ENCODE measurements around the gene MAP1A.

The MAP1A gene

DNA sequence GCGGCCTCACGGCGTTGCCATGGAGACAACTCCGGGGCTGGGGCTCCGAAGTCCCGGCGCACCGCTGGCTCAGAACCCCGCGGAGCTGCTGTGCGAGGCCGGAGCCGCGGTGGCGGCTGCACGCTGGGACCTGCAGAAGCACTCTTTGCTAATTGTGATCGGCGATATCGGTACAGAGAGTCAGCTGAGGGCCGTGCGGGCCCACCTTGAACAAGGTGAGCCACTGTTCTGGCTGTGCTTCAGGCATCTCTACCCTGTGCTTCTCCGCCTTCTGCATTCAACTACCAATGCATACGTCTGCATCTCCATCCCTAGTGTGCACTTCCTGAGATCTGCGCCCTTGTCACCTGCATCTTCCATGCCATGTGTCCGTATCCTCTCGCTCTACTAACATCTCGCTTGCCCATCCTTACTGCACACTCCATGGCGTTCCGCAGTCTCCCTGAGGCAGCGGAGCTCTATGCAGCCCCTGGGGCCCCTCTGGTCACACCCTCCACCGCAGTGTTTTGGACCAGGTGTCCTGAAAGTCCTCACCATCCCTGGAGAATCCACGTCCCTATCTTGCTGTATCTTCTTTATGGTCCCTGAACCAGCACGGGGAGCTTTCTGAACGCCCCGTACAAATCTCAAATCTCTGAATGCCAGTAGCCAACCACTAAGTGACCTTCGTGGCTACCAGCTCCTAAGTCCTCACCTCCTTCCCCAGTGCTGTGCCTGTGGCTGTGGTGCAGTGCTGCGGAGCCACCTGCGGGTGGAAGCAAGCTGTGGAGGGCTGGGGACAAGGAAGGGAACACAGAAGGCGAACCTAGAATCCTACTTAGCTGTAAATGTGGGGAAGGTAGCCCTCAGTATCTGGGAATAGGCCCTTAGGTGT is 6.2 kb upstream of the MAP1A start:
- no peak for DNase-seq

DNA sequence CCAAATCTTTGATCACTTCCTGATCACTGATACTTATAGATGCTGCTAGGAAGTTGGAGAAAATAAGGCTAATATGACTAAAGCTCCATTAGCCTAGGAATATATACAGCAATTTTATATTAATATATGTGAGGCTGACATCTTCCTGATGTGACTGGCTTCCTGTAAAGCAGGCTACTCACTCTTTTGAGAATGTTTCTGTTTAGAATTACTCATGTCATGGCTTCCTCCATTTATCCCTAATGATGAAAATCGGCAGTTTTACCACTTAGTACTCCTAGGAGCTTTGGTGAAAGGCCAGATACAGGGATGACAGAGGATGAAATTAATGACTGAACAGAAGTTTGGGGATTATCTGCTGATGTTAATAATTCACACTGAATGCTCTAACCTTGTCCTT is 3.9 kb upstream of the MAP1A start:
- no peak for DNase-seq

DNA sequence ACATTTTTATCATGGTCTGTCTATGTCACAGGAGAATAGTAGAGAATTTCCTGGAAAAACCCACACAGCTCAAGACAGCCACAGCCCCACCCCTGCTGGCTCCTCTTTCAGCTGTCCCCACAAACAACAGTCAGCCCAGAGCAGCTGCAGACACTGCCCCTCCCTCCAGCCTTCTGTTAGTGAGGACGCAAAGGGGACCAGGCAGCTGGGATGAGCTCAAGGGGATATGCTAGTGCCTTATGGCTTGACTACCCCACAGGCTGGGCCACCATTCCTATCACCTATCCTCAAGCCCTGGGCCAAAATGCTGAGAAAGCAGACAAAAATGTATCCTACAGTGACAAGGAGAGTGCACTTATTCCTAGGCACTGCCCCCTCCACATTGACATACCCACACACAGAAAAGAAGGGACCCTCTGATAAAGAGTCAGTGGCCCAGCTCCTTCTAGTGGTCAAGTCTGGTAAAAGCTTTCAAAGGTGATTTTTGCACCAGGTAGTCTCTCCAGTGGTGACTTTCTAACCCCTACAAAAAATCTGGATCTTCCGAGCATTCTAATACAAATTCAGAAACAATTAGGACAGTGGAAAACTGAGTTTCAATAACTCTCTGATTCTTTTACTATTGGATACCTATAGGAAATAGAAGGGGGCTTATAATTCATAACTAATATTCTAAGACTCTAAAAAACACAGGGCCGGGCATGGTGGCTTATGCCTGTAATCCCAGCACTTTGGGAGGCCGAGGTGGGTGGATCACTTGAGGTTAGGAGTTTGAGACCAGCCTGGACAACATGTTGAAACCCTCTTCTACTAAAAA is 3.0 kb upstream of the MAP1A start:
- DNase-seq, result no peak

DNA sequence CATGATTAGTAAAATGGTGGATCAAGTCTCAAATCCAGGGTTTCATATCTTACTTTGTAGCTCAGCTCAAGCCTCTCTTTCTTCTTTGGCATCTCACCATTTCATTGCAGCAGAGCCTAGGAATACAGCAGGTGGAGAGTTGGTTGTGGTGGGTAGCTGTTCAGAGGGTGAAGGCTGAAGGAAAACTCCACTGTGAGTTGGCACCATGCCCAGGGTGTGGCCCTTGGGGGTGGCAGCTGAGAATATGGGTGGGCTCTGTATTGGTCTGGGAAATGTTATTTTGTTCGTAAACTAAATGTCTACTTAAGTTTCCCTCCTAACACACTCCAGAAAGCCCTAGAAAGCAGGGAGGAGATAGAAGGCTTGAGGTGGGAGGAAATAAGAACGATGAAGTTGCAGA is 1.7 kb upstream of the MAP1A start:
- DNase-seq, result no peak

DNA sequence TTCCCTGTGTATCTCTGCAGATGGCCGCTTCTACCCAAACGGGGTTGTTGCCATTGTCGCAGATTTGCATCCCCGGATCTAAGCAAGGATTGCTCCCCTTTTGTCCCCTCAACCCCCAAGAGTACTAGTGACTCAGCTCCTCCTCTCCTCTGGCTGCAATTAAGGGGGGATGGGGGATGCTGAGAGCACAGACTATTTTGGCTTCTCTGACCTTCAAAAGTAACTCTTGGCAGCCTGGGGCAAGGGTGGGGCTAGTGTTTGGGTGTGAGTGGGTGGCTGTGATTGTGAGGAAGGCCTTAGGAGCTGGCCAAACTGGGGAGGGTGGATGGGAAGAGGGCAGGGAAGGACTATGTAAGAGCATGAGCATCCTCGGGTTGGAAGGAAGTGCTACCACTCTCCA is 1.2 kb upstream of the MAP1A start:
- no peak for DNase-seq

DNA sequence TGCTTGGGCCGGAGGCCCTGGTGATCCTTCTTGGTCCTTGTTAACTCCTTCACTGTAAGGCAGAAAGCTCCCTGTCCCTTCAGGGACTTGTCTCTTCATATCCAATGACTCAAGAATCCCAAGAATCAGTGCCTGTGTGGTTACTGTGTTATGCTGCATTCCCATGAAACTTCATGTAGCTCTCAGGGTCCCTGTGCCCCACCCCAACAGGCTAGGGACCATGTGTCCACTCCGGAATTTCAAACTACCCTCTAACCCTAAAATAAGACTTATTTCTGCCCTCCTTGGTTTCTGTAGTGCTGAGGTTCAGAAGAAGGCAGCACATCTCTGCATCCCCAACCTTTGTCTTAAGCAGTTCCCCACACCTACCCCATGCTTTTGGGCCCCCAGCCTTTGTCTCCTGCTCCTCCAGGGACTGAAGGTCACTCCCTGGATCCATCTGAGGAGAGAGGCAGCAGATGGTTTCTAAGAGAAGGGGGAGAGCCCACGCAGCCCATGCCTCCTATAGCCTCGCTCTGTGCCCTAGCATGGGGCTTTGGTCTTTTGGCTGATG is 531 bp upstream of the MAP1A start:
- DNase-seq, result no peak

DNA sequence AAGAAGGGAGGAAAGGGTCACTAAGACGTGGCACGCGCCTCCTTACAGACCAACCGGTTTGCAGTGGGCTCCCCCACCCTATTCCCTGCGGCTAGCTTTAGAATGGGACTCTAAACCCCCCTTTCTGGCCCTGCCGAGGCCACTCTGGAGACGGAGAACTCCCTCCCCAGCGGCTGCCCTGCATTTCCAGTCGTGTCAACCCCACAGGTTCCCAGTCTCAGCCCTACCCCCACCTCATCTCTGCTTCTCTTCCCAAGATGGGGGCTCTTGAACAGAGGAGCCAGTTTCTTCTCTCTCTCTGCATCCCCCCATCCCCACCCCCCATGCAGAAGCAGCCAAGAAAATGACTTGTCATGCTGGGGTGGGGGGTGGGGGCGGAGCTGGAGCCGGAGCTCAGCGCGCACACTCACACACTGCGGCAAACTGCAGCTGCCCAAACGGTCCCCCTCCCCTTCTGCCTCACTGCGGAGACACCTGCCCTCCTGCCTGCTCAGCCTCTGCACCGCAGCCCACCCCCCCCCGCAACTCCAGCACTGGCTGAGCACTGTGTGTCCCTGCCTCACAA is 871 bp downstream of the MAP1A start:
- DNase-seq, result no peak

DNA sequence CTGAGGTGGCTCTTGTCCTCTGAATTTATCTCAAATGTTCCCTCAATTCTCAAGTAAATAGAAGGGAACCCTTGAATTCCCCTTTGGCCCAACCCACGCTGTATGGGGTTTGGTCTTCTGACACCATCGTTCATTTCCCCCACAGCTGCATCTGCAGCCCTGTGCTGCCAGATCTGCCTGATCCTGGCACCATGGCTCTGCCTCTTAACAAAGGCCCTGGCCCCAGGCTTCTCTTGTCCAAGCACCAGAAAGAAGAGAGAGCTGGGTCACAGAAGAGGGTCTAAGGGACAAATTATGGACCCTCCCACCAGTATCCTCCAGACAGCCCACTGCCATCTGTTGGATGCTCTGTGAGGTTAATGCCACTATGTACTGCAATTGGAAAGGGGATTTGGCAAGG is 1.8 kb downstream of the MAP1A start:
- DNase-seq, result no peak

DNA sequence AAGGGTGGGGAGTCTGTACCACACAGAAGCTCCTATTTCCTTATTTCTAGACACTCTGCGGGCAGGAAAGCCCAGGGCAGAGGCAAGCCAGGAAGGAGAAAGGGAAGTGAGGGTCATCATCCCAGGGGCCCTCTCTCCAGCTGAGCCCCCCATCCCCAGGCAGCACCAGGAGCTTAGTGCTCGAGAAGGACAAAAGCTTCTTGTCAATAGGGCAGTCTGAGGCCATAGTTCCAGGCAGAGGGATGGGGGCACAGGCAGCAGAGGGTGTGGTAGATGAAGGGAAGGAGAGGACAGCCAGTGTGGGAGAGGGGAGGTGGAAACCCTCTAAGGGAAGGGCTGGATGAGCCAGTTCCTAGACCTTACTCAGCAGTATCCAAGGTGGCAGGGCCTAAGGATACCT is 2.7 kb downstream of the MAP1A start:
- DNase-seq, result no peak

DNA sequence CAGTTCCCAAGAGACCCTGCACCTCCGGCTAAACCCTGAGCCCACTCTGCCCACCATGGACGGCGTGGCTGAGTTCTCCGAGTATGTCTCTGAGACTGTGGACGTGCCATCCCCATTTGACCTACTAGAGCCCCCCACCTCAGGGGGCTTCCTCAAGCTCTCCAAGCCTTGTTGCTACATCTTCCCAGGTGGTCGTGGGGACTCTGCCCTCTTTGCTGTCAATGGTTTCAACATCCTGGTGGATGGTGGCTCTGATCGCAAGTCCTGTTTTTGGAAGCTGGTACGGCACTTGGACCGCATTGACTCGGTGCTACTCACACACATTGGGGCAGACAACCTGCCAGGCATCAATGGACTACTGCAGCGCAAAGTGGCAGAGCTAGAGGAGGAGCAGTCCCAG is 4.0 kb downstream of the MAP1A start:
- DNase-seq, result no peak

DNA sequence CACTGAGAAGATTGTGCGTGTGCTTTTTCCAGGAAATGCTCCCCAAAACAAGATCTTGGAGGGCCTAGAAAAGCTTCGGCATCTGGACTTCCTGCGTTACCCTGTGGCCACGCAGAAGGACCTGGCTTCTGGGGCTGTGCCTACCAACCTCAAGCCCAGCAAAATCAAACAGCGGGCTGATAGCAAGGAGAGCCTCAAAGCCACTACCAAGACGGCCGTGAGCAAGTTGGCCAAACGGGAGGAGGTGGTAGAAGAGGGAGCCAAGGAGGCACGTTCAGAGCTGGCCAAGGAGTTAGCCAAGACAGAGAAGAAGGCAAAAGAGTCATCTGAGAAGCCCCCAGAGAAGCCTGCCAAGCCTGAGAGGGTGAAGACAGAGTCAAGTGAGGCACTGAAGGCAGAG is 4.8 kb downstream of the MAP1A start:
- no peak for DNase-seq

DNA sequence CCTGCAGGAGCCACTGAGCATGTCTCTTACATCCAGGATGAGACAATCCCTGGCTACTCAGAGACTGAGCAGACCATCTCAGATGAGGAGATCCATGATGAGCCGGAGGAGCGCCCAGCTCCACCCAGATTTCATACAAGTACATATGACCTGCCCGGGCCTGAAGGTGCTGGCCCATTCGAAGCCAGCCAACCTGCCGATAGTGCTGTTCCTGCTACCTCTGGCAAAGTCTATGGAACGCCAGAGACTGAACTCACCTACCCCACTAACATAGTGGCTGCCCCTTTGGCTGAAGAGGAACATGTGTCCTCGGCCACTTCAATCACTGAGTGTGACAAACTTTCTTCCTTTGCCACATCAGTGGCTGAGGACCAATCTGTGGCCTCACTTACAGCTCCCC is 6.2 kb downstream of the MAP1A start:
- no peak for DNase-seq

DNA sequence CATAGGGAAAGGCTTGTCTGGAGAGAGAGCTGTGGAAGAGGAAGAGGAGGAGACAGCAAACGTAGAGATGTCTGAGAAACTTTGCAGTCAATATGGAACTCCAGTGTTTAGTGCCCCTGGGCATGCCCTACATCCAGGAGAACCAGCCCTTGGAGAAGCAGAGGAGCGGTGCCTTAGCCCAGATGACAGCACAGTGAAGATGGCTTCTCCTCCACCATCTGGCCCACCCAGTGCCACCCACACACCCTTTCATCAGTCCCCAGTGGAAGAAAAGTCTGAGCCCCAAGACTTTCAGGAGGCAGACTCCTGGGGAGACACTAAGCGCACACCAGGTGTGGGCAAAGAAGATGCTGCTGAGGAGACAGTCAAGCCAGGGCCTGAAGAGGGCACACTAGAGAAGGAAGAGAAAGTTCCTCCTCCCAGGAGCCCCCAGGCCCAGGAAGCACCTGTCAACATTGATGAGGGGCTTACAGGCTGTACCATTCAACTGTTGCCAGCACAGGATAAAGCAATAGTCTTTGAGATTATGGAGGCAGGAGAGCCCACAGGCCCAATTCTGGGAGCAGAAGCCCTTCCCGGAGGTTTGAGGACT is 6.9 kb downstream of the MAP1A start:
- no peak for DNase-seq

DNA sequence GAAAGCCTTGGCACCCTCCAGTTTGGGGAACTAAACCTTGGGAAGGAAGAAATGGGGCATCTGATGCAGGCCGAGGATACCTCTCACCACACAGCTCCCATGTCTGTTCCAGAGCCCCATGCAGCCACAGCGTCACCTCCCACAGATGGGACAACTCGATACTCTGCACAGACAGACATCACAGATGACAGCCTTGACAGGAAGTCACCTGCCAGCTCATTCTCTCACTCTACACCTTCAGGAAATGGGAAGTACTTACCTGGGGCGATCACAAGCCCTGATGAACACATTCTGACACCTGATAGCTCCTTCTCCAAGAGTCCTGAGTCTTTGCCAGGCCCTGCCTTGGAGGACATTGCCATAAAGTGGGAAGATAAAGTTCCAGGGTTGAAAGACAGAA is 7.7 kb downstream of the MAP1A start:
- DNase-seq, result no peak

DNA sequence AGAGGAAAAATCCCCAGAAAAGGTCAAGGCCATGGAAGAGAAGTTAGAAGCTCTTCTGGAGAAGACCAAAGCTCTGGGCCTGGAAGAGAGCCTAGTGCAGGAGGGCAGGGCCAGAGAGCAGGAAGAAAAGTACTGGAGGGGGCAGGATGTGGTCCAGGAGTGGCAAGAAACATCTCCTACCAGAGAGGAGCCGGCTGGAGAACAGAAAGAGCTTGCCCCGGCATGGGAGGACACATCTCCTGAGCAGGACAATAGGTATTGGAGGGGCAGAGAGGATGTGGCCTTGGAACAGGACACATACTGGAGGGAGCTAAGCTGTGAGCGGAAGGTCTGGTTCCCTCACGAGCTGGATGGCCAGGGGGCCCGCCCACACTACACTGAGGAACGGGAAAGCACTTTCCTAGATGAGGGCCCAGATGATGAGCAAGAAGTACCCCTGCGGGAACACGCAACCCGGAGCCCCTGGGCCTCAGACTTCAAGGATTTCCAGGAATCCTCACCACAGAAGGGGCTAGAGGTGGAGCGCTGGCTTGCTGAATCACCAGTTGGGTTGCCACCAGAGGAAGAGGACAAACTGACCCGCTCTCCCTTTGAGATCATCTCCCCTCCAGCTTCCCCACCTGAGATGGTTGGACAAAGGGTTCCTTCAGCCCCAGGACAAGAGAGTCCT is 9.0 kb downstream of the MAP1A start:
- no peak for DNase-seq

DNA sequence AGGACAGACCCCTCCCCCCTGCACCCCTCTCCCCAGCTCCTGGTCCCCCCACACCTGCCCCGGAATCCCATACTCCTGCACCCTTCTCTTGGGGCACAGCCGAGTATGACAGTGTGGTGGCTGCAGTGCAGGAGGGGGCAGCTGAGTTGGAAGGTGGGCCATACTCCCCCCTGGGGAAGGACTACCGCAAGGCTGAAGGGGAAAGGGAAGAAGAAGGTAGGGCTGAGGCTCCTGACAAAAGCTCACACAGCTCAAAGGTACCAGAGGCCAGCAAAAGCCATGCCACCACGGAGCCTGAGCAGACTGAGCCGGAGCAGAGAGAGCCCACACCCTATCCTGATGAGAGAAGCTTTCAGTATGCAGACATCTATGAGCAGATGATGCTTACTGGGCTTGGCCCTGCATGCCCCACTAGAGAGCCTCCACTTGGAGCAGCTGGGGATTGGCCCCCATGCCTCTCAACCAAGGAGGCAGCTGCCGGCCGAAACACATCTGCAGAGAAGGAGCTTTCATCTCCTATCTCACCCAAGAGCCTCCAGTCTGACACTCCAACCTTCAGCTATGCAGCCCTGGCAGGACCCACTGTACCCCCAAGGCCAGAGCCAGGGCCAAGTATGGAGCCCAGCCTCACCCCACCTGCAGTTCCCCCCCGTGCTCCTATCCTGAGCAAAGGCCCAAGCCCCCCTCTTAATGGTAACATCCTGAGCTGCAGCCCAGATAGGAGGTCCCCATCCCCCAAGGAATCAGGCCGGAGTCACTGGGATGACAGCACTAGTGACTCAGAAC is 9.8 kb downstream of the MAP1A start:
- no peak for DNase-seq

DNA sequence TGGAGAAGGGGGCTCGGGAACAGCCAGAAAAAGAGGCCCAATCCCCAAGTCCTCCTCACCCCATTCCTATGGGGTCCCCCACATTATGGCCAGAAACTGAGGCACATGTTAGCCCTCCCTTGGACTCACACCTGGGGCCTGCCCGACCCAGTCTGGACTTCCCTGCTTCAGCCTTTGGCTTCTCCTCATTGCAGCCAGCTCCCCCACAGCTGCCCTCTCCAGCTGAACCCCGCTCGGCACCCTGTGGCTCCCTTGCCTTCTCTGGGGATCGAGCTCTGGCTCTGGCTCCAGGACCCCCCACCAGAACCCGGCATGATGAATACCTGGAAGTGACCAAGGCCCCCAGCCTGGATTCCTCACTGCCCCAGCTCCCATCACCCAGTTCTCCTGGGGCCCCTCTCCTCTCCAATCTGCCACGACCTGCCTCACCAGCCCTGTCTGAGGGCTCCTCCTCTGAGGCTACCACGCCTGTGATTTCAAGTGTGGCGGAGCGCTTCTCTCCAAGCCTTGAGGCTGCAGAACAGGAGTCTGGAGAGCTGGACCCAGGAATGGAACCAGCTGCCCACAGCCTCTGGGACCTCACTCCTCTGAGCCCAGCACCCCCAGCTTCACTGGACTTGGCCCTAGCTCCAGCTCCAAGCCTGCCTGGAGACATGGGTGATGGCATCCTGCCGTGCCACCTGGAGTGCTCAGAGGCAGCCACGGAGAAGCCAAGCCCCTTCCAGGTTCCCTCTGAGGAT is 10.6 kb downstream of the MAP1A start:
- no peak for DNase-seq

DNA sequence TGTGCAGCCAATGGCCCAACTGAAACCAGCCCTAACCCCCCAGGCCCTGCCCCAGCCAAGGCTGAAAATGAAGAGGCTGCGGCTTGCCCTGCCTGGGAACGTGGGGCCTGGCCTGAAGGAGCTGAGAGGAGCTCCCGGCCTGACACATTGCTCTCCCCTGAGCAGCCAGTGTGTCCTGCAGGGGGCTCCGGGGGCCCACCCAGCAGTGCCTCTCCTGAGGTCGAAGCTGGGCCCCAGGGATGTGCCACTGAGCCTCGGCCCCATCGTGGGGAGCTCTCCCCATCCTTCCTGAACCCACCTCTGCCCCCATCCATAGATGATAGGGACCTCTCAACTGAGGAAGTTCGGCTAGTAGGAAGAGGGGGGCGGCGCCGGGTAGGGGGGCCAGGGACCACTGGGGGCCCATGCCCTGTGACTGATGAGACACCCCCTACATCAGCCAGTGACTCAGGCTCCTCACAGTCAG is 11.2 kb downstream of the MAP1A start:
- DNase-seq, result no peak

DNA sequence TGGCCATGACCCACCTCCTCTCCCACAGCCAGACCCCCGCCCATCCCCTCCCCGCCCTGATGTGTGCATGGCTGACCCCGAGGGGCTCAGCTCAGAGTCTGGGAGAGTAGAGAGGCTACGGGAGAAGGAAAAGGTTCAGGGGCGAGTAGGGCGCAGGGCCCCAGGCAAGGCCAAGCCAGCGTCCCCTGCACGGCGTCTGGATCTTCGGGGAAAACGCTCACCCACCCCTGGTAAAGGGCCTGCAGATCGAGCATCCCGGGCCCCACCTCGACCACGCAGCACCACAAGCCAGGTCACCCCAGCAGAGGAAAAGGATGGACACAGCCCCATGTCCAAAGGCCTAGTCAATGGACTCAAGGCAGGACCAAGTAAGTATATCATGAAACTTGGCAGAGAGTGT is 11.7 kb downstream of the MAP1A start:
- no peak for DNase-seq

DNA sequence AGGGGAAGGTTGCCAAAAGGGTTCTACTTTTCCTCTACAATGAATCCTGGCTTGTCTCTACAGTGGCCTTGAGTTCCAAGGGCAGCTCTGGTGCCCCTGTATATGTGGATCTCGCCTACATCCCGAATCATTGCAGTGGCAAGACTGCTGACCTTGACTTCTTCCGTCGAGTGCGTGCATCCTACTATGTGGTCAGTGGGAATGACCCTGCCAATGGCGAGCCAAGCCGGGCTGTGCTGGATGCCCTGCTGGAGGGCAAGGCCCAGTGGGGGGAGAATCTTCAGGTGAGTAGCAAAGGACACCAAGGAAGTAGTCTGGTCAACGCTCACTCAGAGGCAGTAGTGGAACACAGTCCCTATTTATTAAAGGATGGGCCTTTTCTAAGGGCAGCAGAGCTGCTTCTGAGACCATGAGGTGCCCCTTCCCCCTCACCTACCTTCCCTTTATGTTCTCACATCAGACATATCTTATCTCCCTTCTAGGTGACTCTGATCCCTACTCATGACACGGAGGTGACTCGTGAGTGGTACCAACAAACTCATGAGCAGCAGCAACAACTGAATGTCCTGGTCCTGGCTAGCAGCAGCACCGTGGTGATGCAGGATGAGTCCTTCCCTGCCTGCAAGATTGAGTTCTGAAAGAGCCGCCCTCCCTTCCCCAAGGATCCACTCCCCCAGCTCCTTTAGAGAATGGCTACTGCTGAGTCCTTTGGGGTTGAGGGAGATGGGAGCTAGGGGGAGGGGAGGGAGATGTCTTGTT is 12.4 kb downstream of the MAP1A start:
- no peak for DNase-seq
